HEK293 (cell line): ENCODE measurements around the gene TSPAN9.

ENCODE experiments used
- GLI2 ChIP-seq: fragments of 450-650 bp; formaldehyde crosslinking; IDR thresholded peaks from 2 replicates; pipeline ENCODE4; 2017; ENCODE audit warnings: missing biosample characterization, missing genetic modification characterization, low read depth, borderline replicate concordance
- GLIS1 ChIP-seq: fragments of 450-650 bp; formaldehyde crosslinking; IDR thresholded peaks from 2 replicates; pipeline ENCODE4 v1.5.1; 2016; ENCODE audit warnings: missing biosample characterization, missing genetic modification characterization
- HOXC10 ChIP-seq: sonication (generic); formaldehyde crosslinking; IDR thresholded peaks from 2 replicates; pipeline ENCODE4 v1.8.1; 2023; ENCODE audit warnings: mild to moderate bottlenecking, missing genetic modification reagents
- KLF1 ChIP-seq: fragments of 450-650 bp; formaldehyde crosslinking; IDR thresholded peaks from 2 replicates; pipeline ENCODE4 v1.5.1; 2016; ENCODE audit warnings: missing biosample characterization, missing genetic modification characterization
- KLF10 ChIP-seq: fragments of 450-650 bp; IDR thresholded peaks from 2 replicates; pipeline ENCODE4 v1.5.1; 2018; ENCODE audit warnings: missing biosample characterization, mild to moderate bottlenecking, missing genetic modification characterization
- KLF16 ChIP-seq: fragments of 450-650 bp; formaldehyde crosslinking; IDR thresholded peaks from 2 replicates; pipeline ENCODE4 v1.5.1; 2017; ENCODE audit warnings: missing biosample characterization, missing genetic modification characterization
- MYNN ChIP-seq: fragments of 450-650 bp; formaldehyde crosslinking; IDR thresholded peaks from 2 replicates; pipeline ENCODE4 v1.5.1; 2016; ENCODE audit warnings: missing biosample characterization, missing genetic modification characterization, borderline replicate concordance
- PATZ1 ChIP-seq: fragments of 450-650 bp; formaldehyde crosslinking; IDR thresholded peaks from 2 replicates; pipeline ENCODE4 v1.5.1; 2016; ENCODE audit warnings: missing biosample characterization, missing genetic modification characterization
- SETDB1 ChIP-seq: IDR thresholded peaks from one replicate; pipeline ENCODE4 v1.6.1; 2017; ENCODE audit warnings: mild to moderate bottlenecking, low read length, moderate library complexity, mixed read lengths; ENCODE audit not compliant: insufficient read length
- ZBTB10 ChIP-seq: fragments of 450-650 bp; formaldehyde crosslinking; IDR thresholded peaks from 2 replicates; pipeline ENCODE4 v1.5.1; 2016; ENCODE audit warnings: missing biosample characterization, missing genetic modification characterization
- ZBTB20 ChIP-seq: fragments of 450-650 bp; formaldehyde crosslinking; IDR thresholded peaks from 2 replicates; pipeline ENCODE4 v1.5.1; 2016; ENCODE audit warnings: missing biosample characterization, missing genetic modification characterization
- ZBTB48 ChIP-seq: fragments of 450-650 bp; formaldehyde crosslinking; IDR thresholded peaks from 2 replicates; pipeline ENCODE4 v1.5.1; 2016; ENCODE audit warnings: missing biosample characterization, missing genetic modification characterization
- ZEB2 ChIP-seq: fragments of 450-650 bp; formaldehyde crosslinking; IDR thresholded peaks from 2 replicates; pipeline ENCODE4 v1.5.1; 2016; ENCODE audit warnings: missing biosample characterization, missing genetic modification characterization
- ZFHX2 ChIP-seq: fragments of 450-650 bp; formaldehyde crosslinking; conservative IDR thresholded peaks from 2 replicates; pipeline ENCODE4 v1.5.1; 2016; ENCODE audit warnings: missing biosample characterization, missing genetic modification characterization
- ZNF174 ChIP-seq: fragments of 450-650 bp; formaldehyde crosslinking; IDR thresholded peaks from 2 replicates; pipeline ENCODE4 v1.5.0; 2017; ENCODE audit warnings: missing biosample characterization, mild to moderate bottlenecking, missing genetic modification characterization
- ZNF18 ChIP-seq: fragments of 450-650 bp; formaldehyde crosslinking; IDR thresholded peaks from 2 replicates; pipeline ENCODE4 v1.5.1; 2016; ENCODE audit warnings: missing biosample characterization, missing genetic modification characterization
- ZNF2 ChIP-seq: fragments of 450-650 bp; formaldehyde crosslinking; IDR thresholded peaks from 2 replicates; pipeline ENCODE4 v1.5.1; 2016; ENCODE audit warnings: missing biosample characterization, missing genetic modification characterization
- ZNF239 ChIP-seq: fragments of 450-650 bp; formaldehyde crosslinking; IDR thresholded peaks from 2 replicates; pipeline ENCODE4 v1.5.1; 2016; ENCODE audit warnings: missing biosample characterization, missing genetic modification characterization
- ZNF266 ChIP-seq: fragments of 450-650 bp; formaldehyde crosslinking; IDR thresholded peaks from 2 replicates; pipeline ENCODE4 v1.5.1; 2016; ENCODE audit warnings: missing biosample characterization, missing genetic modification characterization, low read depth
- ZNF341 ChIP-seq: fragments of 450-650 bp; formaldehyde crosslinking; IDR thresholded peaks from 2 replicates; pipeline ENCODE4; 2016; ENCODE audit warnings: low read depth, missing biosample characterization, missing genetic modification characterization
- ZNF624 ChIP-seq: fragments of 450-650 bp; formaldehyde crosslinking; IDR thresholded peaks from 2 replicates; pipeline ENCODE4 v1.5.1; 2017; ENCODE audit warnings: missing biosample characterization, missing genetic modification characterization
- ZNF626 ChIP-seq: fragments of 450-650 bp; sonication (Bioruptor Pico); formaldehyde crosslinking; IDR thresholded peaks from 2 replicates; pipeline ENCODE4 v1.5.1; 2018; ENCODE audit warnings: missing biosample characterization, missing genetic modification characterization, inconsistent platforms
- ZNF677 ChIP-seq: fragments of 450-650 bp; IDR thresholded peaks from 2 replicates; pipeline ENCODE4 v1.5.0; 2018; ENCODE audit warnings: missing biosample characterization, mild to moderate bottlenecking, missing genetic modification characterization, moderate library complexity
- ZNF76 ChIP-seq: fragments of 450-650 bp; formaldehyde crosslinking; IDR thresholded peaks from 2 replicates; pipeline ENCODE4; 2016; ENCODE audit warnings: low read depth, missing biosample characterization, missing genetic modification characterization, borderline replicate concordance
- ZNF791 ChIP-seq: fragments of 450-650 bp; formaldehyde crosslinking; IDR thresholded peaks from 2 replicates; pipeline ENCODE4 v1.5.1; 2016; ENCODE audit warnings: missing biosample characterization, missing genetic modification characterization
- ZSCAN30 ChIP-seq: fragments of 450-650 bp; IDR thresholded peaks from 2 replicates; pipeline ENCODE4 v1.5.1; 2018; ENCODE audit warnings: missing biosample characterization, mild to moderate bottlenecking, missing genetic modification characterization, moderate library complexity
- ZSCAN5A ChIP-seq: fragments of 450-650 bp; formaldehyde crosslinking; IDR thresholded peaks from 2 replicates; pipeline ENCODE4 v1.5.1; 2016; ENCODE audit warnings: missing biosample characterization, missing genetic modification characterization
- TF ChIP-seq, protein P1 (sequence below): fragments of 450-650 bp; formaldehyde crosslinking; IDR thresholded peaks from 2 replicates; pipeline ENCODE4 v1.5.1; 2017; ENCODE audit warnings: missing biosample characterization, missing genetic modification characterization
- TF ChIP-seq, protein P2 (sequence below): fragments of 450-650 bp; formaldehyde crosslinking; IDR thresholded peaks from 2 replicates; pipeline ENCODE4; 2016; ENCODE audit warnings: missing biosample characterization, missing genetic modification characterization
- TF ChIP-seq, protein P3 (sequence below): fragments of 450-650 bp; formaldehyde crosslinking; IDR thresholded peaks from 2 replicates; pipeline ENCODE4 v1.5.1; 2016; ENCODE audit warnings: missing biosample characterization, missing genetic modification characterization

Gene TSPAN9

GRCh38 chr12:3199551-3200031 lies 122.4 kb downstream of the TSPAN9 start (continued):
- TF ChIP-seq, protein P1, sequence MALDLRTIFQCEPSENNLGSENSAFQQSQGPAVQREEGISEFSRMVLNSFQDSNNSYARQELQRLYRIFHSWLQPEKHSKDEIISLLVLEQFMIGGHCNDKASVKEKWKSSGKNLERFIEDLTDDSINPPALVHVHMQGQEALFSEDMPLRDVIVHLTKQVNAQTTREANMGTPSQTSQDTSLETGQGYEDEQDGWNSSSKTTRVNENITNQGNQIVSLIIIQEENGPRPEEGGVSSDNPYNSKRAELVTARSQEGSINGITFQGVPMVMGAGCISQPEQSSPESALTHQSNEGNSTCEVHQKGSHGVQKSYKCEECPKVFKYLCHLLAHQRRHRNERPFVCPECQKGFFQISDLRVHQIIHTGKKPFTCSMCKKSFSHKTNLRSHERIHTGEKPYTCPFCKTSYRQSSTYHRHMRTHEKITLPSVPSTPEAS: peak; percentile 52; the same call in 1 of the 2 replicates
- TF ChIP-seq ZEB2 (no peak; the same call in 1 of the 2 replicates), ZFHX2 (tag by site-specific recombination) (peak; percentile 63), ZNF18 (tag by site-specific recombination) (no peak), ZNF2 (tag by site-specific recombination) (0 out of 2 replicates have a peak, but pooled peaks have one; percentile 18), ZSCAN5A (tag by site-specific recombination) (0 out of 2 replicates have a peak, but pooled peaks have one; percentile 32), ZBTB48 (tag by site-specific recombination) (peak; percentile 83), ZNF341 (peak; percentile 69), ZNF624 (tag by site-specific recombination) (no peak), KLF16 (tag by site-specific recombination) (peak; percentile 75), KLF1 (no peak; the same call in 1 of the 2 replicates), ZNF174 (tag by site-specific recombination) (no peak), GLI2 (tag by site-specific recombination) (no peak), MYNN (tag by site-specific recombination) (no peak), ZNF76 (tag by site-specific recombination) (peak; percentile 26; the same call in 1 of the 2 replicates), ZNF626 (tag by site-specific recombination) (no peak), SETDB1 (no peak), KLF10 (tag by site-specific recombination) (peak; percentile 52; the same call in 1 of the 2 replicates), ZNF266 (tag by site-specific recombination) (no peak), ZNF239 (tag by site-specific recombination) (no peak), ZBTB10 (tag by site-specific recombination) (peak; percentile 62; the same call in 1 of the 2 replicates), PATZ1 (tag by site-specific recombination) (peak; percentile 98), ZNF791 (tag by site-specific recombination) (no peak), ZBTB20 (tag by site-specific recombination) (no peak), ZSCAN30 (tag by site-specific recombination) (no peak), ZNF677 (tag by site-specific recombination) (no peak), GLIS1 (peak; percentile 95), HOXC10 (CRISPR knock-in tag) (no peak)
- TF ChIP-seq, protein P2, sequence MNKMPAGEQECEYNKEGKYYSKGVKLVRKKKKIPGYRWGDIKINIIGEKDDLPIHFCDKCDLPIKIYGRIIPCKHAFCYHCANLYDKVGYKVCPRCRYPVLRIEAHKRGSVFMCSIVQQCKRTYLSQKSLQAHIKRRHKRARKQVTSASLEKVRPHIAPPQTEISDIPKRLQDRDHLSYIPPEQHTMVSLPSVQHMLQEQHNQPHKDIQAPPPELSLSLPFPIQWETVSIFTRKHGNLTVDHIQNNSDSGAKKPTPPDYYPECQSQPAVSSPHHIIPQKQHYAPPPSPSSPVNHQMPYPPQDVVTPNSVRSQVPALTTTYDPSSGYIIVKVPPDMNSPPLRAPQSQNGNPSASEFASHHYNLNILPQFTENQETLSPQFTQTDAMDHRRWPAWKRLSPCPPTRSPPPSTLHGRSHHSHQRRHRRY (tag by site-specific recombination): no peak
- TF ChIP-seq, protein P3, sequence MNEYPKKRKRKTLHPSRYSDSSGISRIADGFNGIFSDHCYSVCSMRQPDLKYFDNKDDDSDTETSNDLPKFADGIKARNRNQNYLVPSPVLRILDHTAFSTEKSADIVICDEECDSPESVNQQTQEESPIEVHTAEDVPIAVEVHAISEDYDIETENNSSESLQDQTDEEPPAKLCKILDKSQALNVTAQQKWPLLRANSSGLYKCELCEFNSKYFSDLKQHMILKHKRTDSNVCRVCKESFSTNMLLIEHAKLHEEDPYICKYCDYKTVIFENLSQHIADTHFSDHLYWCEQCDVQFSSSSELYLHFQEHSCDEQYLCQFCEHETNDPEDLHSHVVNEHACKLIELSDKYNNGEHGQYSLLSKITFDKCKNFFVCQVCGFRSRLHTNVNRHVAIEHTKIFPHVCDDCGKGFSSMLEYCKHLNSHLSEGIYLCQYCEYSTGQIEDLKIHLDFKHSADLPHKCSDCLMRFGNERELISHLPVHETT (tag by site-specific recombination): no peak
- TF ChIP-seq, all 188 proteins: peak for 32
